Prostate gland (tissue), 2 donors: ENCODE data around the gene DCAF7. TPM values are rescaled to one million over a fixed set of nuclear protein-coding genes. Genes with fewer than 3 reads are reported as not detected.

Experiments
- DNase-seq: peaks from one replicate; pipeline ENCODE4 v3.0.0-alpha.2; 2019; ENCODE audit warnings: low spot score
- H3K27ac ChIP-seq, 2 donors: fragments of 200-600 bp; sonication (generic); 2 replicates each; pipeline ENCODE4 v1.5.1; 2017 to 2019
- H3K27me3 ChIP-seq: fragments of 200-600 bp; sonication (generic); replicated peaks from 2 replicates; pipeline ENCODE4 v1.5.1; 2019; ENCODE audit not compliant: insufficient read depth
- H3K36me3 ChIP-seq, 2 donors: fragments of 200-600 bp; sonication (generic); 1 replicate in 1 of 2; 2 replicates in 1 of 2; pipeline versions ENCODE4 v1.5.1 to v1.8.1; 2017 to 2019
- H3K4me1 ChIP-seq: fragments of 200-600 bp; sonication (generic); replicated peaks from 2 replicates; pipeline ENCODE4 v1.5.1; 2019
- H3K4me3 ChIP-seq, 2 donors: fragments of 200-600 bp; sonication (generic); 2 replicates each; pipeline ENCODE4 v1.5.1; 2017 to 2019
- H3K9me3 ChIP-seq: fragments of 200-600 bp; sonication (generic); 2 replicates; pipeline ENCODE4 v1.5.1; 2017
- POLR2A ChIP-seq: fragments of 450-650 bp; IDR thresholded peaks from one replicate; pipeline ENCODE4 v1.6.1; 2016; ENCODE audit warnings: antibody characterized with exemption, mild to moderate bottlenecking
- POLR2AphosphoS5 ChIP-seq: sonication (generic); formaldehyde crosslinking; IDR thresholded peaks from one replicate; pipeline ENCODE4 v1.6.1; 2017; ENCODE audit warnings: antibody characterized with exemption
- WGBS: methylation state at CpG from one replicate; pipeline ENCODE4 v1.1.5; 2018; 5-methylcytosine and 5-hydroxymethylcytosine counted together
- intact Hi-C: fragments of 100-400 bp; cut with DNase I; formaldehyde crosslinking; loops from one replicate; pipeline ENCODE4 v1.14.2; 2022
- total RNA-seq, 2 donors: library from RNA; depleted of rRNA; stranded (reverse); fragments of >200 nt; gene quantifications; one replicate each; pipeline ENCODE4 v1.1.0, GENCODE V29; 2016
- TF ChIP-seq, protein P1 (sequence below), 4 experiments: fragments of 200-600 bp in 2 of 4; fragments of 450-650 bp in 2 of 4; sonication (generic) in 2 of 4; IDR thresholded peaks; 1 replicate in 3 of 4; 2 replicates in 1 of 4; pipeline ENCODE4 v1.5.1; 2016 to 2019; ENCODE audit warnings: antibody characterized with exemption in 4 of 4, mild to moderate bottlenecking in 2 of 4, moderate library complexity in 2 of 4

DCAF7 gene
- total RNA-seq, 2 donors from 2014 or later: 48.9 to 68.6 TPM

DNA sequence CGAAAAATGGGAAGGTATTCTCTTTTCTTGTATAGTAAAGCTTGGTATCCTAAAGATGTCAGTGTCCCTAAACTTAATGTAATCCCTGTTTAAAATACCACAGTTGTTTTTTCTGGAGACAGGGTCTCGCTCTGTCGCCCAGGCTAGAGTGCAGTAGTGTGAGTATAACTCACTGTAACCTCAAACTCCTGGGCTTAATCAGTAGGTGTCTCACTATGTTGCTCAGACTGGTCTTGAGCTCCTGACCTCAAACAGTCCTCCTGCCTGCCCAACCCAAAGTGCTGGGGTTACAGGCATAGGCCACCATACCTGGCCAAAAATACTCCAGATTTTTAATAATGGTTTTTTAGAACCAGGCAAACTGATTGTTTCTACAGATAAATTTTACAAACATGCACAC is 8.2 kb downstream of the DCAF7 start:
- no peak for DNase-seq
- Histone ChIP-seq H3K4me1 (peaks cover 5% of the 10 kb centered on the region), H3K27ac (no peak overlapping the region), H3K36me3 (no peaks in the 10 kb centered on the region), H3K27me3 (no peaks in the 10 kb centered on the region), H3K9me3 (no peaks in the 10 kb centered on the region), H3K4me3 (no peak overlapping the region)
- TF ChIP-seq, protein P1, sequence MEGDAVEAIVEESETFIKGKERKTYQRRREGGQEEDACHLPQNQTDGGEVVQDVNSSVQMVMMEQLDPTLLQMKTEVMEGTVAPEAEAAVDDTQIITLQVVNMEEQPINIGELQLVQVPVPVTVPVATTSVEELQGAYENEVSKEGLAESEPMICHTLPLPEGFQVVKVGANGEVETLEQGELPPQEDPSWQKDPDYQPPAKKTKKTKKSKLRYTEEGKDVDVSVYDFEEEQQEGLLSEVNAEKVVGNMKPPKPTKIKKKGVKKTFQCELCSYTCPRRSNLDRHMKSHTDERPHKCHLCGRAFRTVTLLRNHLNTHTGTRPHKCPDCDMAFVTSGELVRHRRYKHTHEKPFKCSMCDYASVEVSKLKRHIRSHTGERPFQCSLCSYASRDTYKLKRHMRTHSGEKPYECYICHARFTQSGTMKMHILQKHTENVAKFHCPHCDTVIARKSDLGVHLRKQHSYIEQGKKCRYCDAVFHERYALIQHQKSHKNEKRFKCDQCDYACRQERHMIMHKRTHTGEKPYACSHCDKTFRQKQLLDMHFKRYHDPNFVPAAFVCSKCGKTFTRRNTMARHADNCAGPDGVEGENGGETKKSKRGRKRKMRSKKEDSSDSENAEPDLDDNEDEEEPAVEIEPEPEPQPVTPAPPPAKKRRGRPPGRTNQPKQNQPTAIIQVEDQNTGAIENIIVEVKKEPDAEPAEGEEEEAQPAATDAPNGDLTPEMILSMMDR (IDR thresholded peaks at IDR 0.05): no peak
- TF ChIP-seq POLR2A (no peak), POLR2AphosphoS5 (no peak)
- WGBS: 95% methylated on average over 3 of the region's 3 CpGs
- intact Hi-C loops: no loop called here

DNA sequence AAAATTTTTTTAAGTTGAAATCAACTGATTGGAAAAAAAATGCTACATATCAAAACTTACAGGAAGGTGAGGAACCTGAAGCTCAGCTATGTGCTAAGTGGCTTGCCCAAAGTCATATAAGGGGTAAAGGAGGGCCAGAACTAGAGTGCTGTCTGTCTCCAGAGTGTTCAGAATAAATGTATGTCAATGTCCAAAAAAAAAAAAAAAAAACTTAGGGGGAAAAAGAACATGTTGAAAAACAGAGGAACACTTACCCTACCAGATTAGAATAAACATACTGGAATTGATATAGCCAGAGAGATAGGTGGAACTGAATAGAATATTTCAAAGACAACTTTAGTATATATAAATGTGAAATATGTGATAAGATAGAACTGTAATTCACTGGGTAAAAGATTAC is 11.5 kb downstream of the DCAF7 start:
- TF ChIP-seq POLR2A (no peak), POLR2AphosphoS5 (no peak)
- TF ChIP-seq, protein P1 (IDR thresholded peaks at IDR 0.05): no peak
- Histone ChIP-seq H3K4me3 (no peak overlapping the region), H3K27me3 (no peaks in the 10 kb centered on the region), H3K36me3 (no peaks in the 10 kb centered on the region), H3K27ac (no peak overlapping the region), H3K4me1 (no peaks in the 10 kb centered on the region), H3K9me3 (no peaks in the 10 kb centered on the region)
- DNase-seq: no peak
- intact Hi-C loops: no loop called here

DNA sequence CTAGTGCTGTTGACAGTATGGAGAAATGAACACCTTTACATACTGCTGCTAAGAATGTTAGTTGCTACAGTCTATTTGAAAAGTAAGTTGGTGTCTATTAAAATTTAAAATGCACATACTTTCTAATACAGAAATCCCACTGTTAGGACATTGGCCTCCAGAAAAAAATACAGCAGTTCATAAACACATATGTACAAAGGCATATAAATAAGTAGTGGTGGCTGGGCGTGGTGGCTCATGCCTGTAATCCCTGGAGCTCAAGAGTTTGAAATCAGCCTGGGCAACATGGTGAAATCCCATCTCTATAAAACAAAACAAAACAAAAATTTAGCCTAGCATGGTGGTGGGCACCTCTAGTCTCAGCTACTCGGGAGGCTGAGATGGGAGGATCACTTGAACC is 13.1 kb downstream of the DCAF7 start:
- Histone ChIP-seq H3K4me1 (no peaks in the 10 kb centered on the region), H3K27ac (no peak overlapping the region), H3K36me3 (no peaks in the 10 kb centered on the region), H3K9me3 (no peaks in the 10 kb centered on the region), H3K4me3 (no peak overlapping the region), H3K27me3 (no peaks in the 10 kb centered on the region)
- intact Hi-C loops: no loop called here
- TF ChIP-seq, protein P1 (IDR thresholded peaks at IDR 0.05): no peak
- TF ChIP-seq POLR2A: no peak
- no peak for TF ChIP-seq POLR2AphosphoS5
- 98% methylated on average over 2 of the region's 2 CpGs for WGBS
- DNase-seq: no peak

DNA sequence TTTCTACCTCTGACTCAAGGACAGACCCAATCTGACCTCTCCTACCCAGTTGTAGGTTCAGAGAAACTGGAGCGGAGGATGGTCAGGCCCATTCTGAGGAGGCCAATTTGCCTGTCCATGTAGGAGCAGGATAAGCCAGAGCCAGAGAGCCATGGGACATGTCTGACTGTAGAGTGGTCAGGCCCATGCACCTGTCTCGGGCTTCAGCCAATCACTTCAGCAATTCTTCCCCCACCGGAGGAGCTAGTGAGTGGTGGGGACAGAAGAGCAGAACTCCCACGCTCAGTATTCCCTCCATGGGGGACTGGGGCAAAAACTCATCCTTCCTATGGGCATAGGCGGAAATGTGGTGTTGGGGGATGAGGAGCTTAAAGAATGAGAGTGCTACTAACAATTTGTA is 14.3 kb downstream of the DCAF7 start:
- Histone ChIP-seq H3K4me3 (no peak overlapping the region), H3K9me3 (no peaks in the 10 kb centered on the region), H3K36me3 (no peaks in the 10 kb centered on the region), H3K27me3 (no peaks in the 10 kb centered on the region), H3K27ac (no peak overlapping the region), H3K4me1 (no peaks in the 10 kb centered on the region)
- TF ChIP-seq, protein P1 (IDR thresholded peaks at IDR 0.05): no peak
- no peak for TF ChIP-seq POLR2AphosphoS5
- no peak for TF ChIP-seq POLR2A
- WGBS: 96% methylated on average over 5 of the region's 5 CpGs
- intact Hi-C loops: no loop called here
- no peak for DNase-seq

DNA sequence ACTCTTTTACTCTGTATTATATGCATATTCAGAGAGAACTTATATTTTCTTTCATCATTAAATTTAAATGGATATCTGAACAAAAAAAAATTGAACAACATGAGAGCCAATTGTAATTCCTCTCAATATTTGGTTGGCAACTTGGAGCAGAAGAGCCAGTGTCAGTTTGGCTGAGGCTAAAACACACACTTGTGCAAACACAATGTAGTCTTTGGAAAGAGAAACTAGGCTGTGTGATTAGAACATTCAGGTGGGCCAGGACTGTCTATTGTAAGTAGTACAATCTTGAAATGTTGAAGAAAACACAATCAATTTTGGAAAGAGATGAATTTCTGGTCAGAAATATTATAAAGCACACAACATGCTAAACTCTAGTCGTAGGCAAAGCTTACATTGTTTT is 17.0 kb downstream of the DCAF7 start:
- intact Hi-C loops: no loop called here

More for the DNA sequence above, 17.0 kb downstream of the DCAF7 start:
- TF ChIP-seq POLR2AphosphoS5: no peak
- TF ChIP-seq, protein P1 (IDR thresholded peaks at IDR 0.05): no peak
- no peak for TF ChIP-seq POLR2A
- no peak overlapping the region for H3K27ac ChIP-seq
- WGBS: 82% methylated on average over 1 of the region's 1 CpG
- no peak for DNase-seq
- H3K9me3 ChIP-seq: no peaks in the 10 kb centered on the region
- H3K4me1 ChIP-seq: no peaks in the 10 kb centered on the region
- no peaks in the 10 kb centered on the region for H3K36me3 ChIP-seq
- no peaks in the 10 kb centered on the region for H3K27me3 ChIP-seq
- no peak overlapping the region for H3K4me3 ChIP-seq
